Endothelial cell of umbilical vein (primary cell): ENCODE results near the gene ZNF48. TPM values are rescaled to one million over a fixed set of nuclear protein-coding genes. Genes with fewer than 3 reads are reported as not detected.

Source experiments
- BruUV-seq: library from RNA; stranded (reverse); fragments of 400-500 nt; replicated peaks from 2 replicates; lab custom pipeline; 2021; lab: Mats Ljungman, UMichigan
- CTCF ChIA-PET: fragments of 300-600, 350-600 bp; sonication (Branson Sonifier 250); formaldehyde crosslinking; loops from one replicate; lab custom pipeline; 2021; ENCODE audit warnings: antibody characterized with exemption, inconsistent platforms; lab: Charles Lee
- POLR2A ChIA-PET: fragments of 300-600, 350-600 bp; sonication (Branson Sonifier 250); formaldehyde crosslinking; loops from one replicate; lab custom pipeline; 2021; ENCODE audit warnings: antibody characterized with exemption, inconsistent platforms; lab: Charles Lee
- DNase-seq: peaks from one replicate; pipeline ENCODE4 v3.0.0-alpha.2; 2011; ENCODE audit warnings: low read depth, low spot score
- FAIRE-seq: peaks from 2 replicates; lab custom pipeline; 2011; peaks lifted over from hg19 to GRCh38; lab: Jason Lieb, UNC
- H2AFZ ChIP-seq: 2 replicates; pipeline ENCODE4 v1.6.0; 2012; ENCODE audit warnings: low read depth, low read length, control low read depth, inconsistent platforms
- H3K27ac ChIP-seq: 2 replicates; pipeline ENCODE4 v1.5.1; 2011; ENCODE audit warnings: low read depth, mild to moderate bottlenecking, control low read depth, low read length, moderate library complexity; ENCODE audit not compliant: insufficient read depth
- H3K27me3 ChIP-seq, 2 experiments: 2 replicates each; pipeline versions ENCODE4 v1.6.0 to v1.6.1; 2011; ENCODE audit warnings: low read length in 2 of 2, mixed read lengths in 1 of 2; ENCODE audit not compliant: control insufficient read depth in 2 of 2, insufficient read depth in 2 of 2
- H3K36me3 ChIP-seq, 2 experiments: 2 replicates in 1 of 2; 3 replicates in 1 of 2; pipeline ENCODE4 v1.5.1; 2011; ENCODE audit warnings: low read length in 2 of 2, mild to moderate bottlenecking in 1 of 2, moderate library complexity in 1 of 2; ENCODE audit not compliant: control insufficient read depth in 2 of 2, insufficient read depth in 2 of 2; ENCODE audit errors: extremely low read depth in 1 of 2
- H3K4me1 ChIP-seq: 3 replicates; pipeline ENCODE4 v1.5.1; 2011; ENCODE audit warnings: mild to moderate bottlenecking, low read length; ENCODE audit not compliant: control insufficient read depth, insufficient read depth; ENCODE audit errors: extremely low read depth
- H3K4me2 ChIP-seq: 2 replicates; pipeline ENCODE4 v1.6.1; 2011; ENCODE audit warnings: low read length, control low read depth, mixed read lengths; ENCODE audit not compliant: insufficient read depth
- H3K4me3 ChIP-seq, 3 experiments: fragments of 200-600 bp in 1 of 3; sonication (generic), shearing (Covaris generic) in 1 of 3; replicated peaks in 1 of 3; 2 replicates each; pipeline ENCODE4 v1.5.1; 2011 to 2016; ENCODE audit warnings: control low read depth in 3 of 3, low read length in 3 of 3, mild to moderate bottlenecking in 2 of 3, inconsistent platforms in 1 of 3, low read depth in 1 of 3, moderate library complexity in 1 of 3; ENCODE audit not compliant: insufficient read depth in 1 of 3
- H3K79me2 ChIP-seq: 2 replicates; pipeline ENCODE4 v1.6.0; 2012; ENCODE audit warnings: low read length, inconsistent platforms; ENCODE audit not compliant: control insufficient read depth, insufficient read depth
- H3K9ac ChIP-seq: replicated peaks from 2 replicates; pipeline ENCODE3; 2011; ENCODE audit warnings: low read length, control low read depth; ENCODE audit not compliant: insufficient read depth; ENCODE audit errors: extremely low read depth
- H3K9me1 ChIP-seq: replicated peaks from 3 replicates; pipeline ENCODE4 v1.6.0; 2011; ENCODE audit warnings: mild to moderate bottlenecking, low read length; ENCODE audit not compliant: control insufficient read depth, insufficient read depth; ENCODE audit errors: extremely low read depth
- H3K9me3 ChIP-seq: replicated peaks from 2 replicates; pipeline ENCODE4 v1.5.1; 2012; ENCODE audit warnings: low read length, inconsistent platforms; ENCODE audit not compliant: control insufficient read depth, insufficient read depth
- H4K20me1 ChIP-seq: replicated peaks from 2 replicates; pipeline ENCODE3; 2011; ENCODE audit warnings: mild to moderate bottlenecking, low read length; ENCODE audit not compliant: control insufficient read depth, insufficient read depth; ENCODE audit errors: extremely low read depth
- EZH2 ChIP-seq: IDR thresholded peaks from 2 replicates; pipeline ENCODE4 v1.6.1; 2012; ENCODE audit warnings: borderline replicate concordance, low read depth, mild to moderate bottlenecking, moderate library complexity, low read length, inconsistent platforms; ENCODE audit not compliant: severe bottlenecking
- FOS ChIP-seq: IDR thresholded peaks from 2 replicates; pipeline ENCODE4 v1.6.1; 2011; ENCODE audit warnings: mild to moderate bottlenecking, low read length, moderate library complexity, borderline replicate concordance; ENCODE audit not compliant: insufficient read depth
- MYC ChIP-seq: IDR thresholded peaks from one replicate; pipeline ENCODE4 v1.6.1; 2011; ENCODE audit warnings: mild to moderate bottlenecking, low read depth, low read length
- POLR2A ChIP-seq: IDR thresholded peaks from 2 replicates; pipeline ENCODE4 v1.6.1; 2012; ENCODE audit warnings: low read depth, mild to moderate bottlenecking, control low read depth, low read length
- POLR2AphosphoS5 ChIP-seq: IDR thresholded peaks from 2 replicates; pipeline ENCODE4 v1.6.1; 2012; ENCODE audit warnings: low read depth, mild to moderate bottlenecking, control low read depth, low read length, moderate library complexity; ENCODE audit not compliant: insufficient read depth
- dilution Hi-C: fragments of 300-500 bp; cut with MboI; formaldehyde crosslinking; loops from one replicate; pipeline ENCODE4 v1.15.0; 2019; ENCODE audit warnings: low sequenced_read_pairs; ENCODE audit not compliant: extremely low pct_ligation_motif_present
- intact Hi-C: fragments of 100-400 bp; cut with micrococcal nuclease; formaldehyde crosslinking; loops from one replicate; pipeline ENCODE4 v1.10.0; 2022
- polyA plus RNA-seq, 4 experiments: library from polyadenylated mRNA; depleted of rRNA in 3 of 4; stranded (reverse) in 3 of 4; unstranded in 1 of 4; fragments of >200 nt; gene quantifications; 2 replicates each; pipeline versions ENCODE4 v1.2.1 to v1.2.3, GENCODE V29; 2011 to 2012; ENCODE audit warnings: missing spikeins in 1 of 4
- total RNA-seq: library from RNA; stranded (reverse); gene quantifications from 2 replicates; pipeline ENCODE4 v1.2.3, GENCODE V29; 2021
- TF ChIP-seq, protein P1 (sequence below): IDR thresholded peaks from 2 replicates; pipeline ENCODE4 v1.6.1; 2011; ENCODE audit not compliant: insufficient read depth, insufficient read length

ZNF48 gene
- total and polyA plus RNA-seq, 2 donors (not counting 3 experiments of a cell fraction or from before 2014, with no cell fraction given) = 15.3 to 16.1 TPM

DNA sequence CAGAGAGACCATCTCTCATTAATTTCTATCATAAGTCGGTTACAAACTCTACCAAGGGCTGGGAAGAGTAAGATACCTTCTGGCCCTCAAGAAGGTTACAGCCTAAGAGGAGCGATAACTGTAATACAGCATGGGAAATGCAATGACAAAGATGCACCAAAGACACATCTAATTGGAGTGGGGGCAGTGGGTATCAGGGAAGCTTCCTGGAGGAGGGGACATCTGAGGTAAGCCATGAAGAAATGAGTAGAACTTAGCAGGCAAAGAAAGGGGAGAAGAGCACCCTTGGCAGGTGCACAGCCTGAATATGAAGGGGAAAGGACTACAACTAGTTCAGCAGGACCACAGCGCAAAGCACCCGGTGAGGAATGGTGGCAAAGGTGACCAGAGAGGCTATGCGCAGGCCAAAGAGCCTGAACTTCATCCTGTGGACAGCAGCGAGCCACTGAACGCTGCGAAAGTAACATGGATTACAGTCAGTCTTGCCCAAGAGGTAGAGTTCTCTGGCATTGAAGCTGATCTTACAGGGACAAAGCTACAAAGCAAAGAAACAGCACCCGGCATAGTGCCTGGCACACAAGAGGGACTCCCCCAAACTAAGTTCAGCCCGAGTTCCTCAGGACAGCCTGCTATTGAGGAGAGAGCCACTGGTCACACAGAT is 27.7 kb upstream of the ZNF48 start:
- H3K79me2 ChIP-seq = peaks cover 68% of the 10 kb centered on the region
- H3K9me1 ChIP-seq = no peaks in the 10 kb centered on the region
- peaks cover 6 to 10% of the 10 kb centered on the region in 2 experiments for H3K36me3 ChIP-seq
- H3K4me2 ChIP-seq = peak overlapping the region; percentile 88
- no peak overlapping the region for H3K27ac ChIP-seq
- H3K27me3 ChIP-seq = no peaks in the 10 kb centered on the region
- DNase-seq (no peak), FAIRE-seq (no peak)
- H4K20me1 ChIP-seq = no peaks in the 10 kb centered on the region
- ChIA-PET CTCF (interaction anchor here (3.1 kb wide), 1 partner anchor 42 kb away, joined by 12 read pairs; no protein-coding TSS in a partner anchor), POLR2A (no interaction called here)
- no peak overlapping the region for H2AFZ ChIP-seq
- peak overlapping the region; percentile 53 for H3K9ac ChIP-seq
- intact Hi-C loops (no loop called here), dilution Hi-C loops (no loop called here)
- no TSS peak for BruUV-seq
- TF ChIP-seq POLR2A (no peak), POLR2AphosphoS5 (no peak), MYC (no peak), EZH2 (no peak), FOS (no peak)
- TF ChIP-seq, protein P1, sequence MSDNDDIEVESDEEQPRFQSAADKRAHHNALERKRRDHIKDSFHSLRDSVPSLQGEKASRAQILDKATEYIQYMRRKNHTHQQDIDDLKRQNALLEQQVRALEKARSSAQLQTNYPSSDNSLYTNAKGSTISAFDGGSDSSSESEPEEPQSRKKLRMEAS = no peak
- H3K9me3 ChIP-seq = no peaks in the 10 kb centered on the region
- H3K4me3 ChIP-seq = peak overlapping the region in 2 of 3 experiments; percentile 49 to 70
- H3K4me1 ChIP-seq = peaks cover 24% of the 10 kb centered on the region
